AG10803 (cell line): ENCODE data around the gene CACNA1C.

Experiments used
- DNase-seq: peaks from one replicate; pipeline ENCODE4 v3.0.0; 2010; ENCODE audit warnings: low read depth
- H3K4me3 ChIP-seq: 2 replicates; pipeline ENCODE4 v1.5.1; 2011; ENCODE audit warnings: mild to moderate bottlenecking, low read length, control low read depth
- TF ChIP-seq, protein P1 (sequence below): conservative IDR thresholded peaks from 2 replicates; pipeline ENCODE4 v1.5.1; 2011; ENCODE audit warnings: mild to moderate bottlenecking, low read length, control low read depth, inconsistent platforms

The CACNA1C gene

DNA sequence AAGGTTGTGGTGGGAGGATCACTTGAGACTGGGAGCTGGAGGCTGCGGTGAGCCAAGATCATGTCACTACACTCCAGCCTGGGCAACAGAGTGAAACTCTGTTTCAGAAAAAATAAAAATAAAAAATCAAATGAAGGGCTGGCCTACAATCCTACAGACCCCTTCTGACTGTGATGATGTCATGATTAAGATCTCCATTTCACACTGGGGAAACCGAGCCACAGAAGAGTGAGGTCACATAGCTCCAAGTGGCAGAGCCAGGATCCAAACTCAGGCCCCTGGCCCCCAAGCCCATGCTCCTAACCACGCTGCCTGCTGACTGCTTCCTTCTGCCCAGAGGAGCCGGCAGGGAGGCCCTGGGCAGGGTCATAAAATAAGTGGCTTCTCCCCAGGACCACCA is 483.9 kb downstream of the CACNA1C start:
- DNase-seq, result no peak
- TF ChIP-seq, protein P1, sequence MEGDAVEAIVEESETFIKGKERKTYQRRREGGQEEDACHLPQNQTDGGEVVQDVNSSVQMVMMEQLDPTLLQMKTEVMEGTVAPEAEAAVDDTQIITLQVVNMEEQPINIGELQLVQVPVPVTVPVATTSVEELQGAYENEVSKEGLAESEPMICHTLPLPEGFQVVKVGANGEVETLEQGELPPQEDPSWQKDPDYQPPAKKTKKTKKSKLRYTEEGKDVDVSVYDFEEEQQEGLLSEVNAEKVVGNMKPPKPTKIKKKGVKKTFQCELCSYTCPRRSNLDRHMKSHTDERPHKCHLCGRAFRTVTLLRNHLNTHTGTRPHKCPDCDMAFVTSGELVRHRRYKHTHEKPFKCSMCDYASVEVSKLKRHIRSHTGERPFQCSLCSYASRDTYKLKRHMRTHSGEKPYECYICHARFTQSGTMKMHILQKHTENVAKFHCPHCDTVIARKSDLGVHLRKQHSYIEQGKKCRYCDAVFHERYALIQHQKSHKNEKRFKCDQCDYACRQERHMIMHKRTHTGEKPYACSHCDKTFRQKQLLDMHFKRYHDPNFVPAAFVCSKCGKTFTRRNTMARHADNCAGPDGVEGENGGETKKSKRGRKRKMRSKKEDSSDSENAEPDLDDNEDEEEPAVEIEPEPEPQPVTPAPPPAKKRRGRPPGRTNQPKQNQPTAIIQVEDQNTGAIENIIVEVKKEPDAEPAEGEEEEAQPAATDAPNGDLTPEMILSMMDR, result no peak

DNA sequence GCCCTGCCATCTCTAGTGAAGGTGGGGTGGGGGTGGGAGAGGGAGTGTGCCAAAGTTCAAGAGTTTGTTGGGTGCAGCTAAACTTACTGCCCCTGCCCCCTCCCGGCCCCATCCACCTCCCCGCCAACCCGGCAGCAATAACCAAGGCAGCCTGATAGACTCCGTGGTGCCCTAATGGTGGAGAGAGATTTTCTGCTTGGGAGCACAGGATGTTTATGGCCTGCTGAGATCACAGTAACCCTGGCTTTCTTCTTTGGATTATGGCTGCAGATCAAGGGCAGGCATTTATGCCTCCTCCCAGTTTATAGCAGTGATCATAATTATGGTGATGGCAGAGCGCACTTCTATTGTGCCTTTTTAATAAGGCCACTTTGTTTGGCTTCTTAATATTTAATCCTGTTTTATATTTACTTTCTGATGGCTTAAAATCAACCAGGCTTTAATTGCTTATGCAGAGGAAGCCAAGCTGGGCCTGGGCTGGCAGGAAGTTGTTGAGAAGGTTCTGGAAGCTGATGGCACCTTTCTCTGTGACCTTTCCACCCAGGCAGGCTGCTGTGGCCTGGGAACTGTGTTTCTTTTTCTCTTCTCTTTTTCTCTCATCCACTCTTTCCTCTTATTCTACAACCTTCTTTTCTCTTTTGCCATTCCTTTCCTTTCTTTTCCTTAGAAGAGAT is 485.2 kb downstream of the CACNA1C start:
- TF ChIP-seq, protein P1, result no peak
- no peak for DNase-seq
- no peak overlapping the region for H3K4me3 ChIP-seq

More for the DNA sequence above, 483.9 kb downstream of the CACNA1C start:
- no peak overlapping the region for H3K4me3 ChIP-seq

DNA sequence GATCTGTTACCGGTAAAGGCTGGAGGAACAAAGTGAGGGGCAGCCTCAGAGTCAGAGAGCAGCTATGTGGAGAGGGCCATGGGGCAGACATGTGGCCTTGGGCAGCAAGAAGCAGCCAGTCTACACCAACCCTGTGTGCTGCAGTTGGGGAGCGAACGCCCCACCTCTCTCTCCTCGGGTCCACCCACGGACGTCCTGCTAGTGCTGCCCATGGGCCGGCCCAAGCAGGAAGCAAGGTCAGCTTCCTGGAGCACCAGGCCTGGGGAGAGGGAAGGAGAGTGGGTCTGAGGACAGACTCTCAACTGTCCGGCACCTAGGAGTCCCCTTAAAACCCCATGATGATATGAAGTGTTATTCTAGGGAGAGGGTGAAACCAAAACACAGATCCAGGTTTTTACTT is 487.2 kb downstream of the CACNA1C start:
- DNase-seq, result no peak
- no peak overlapping the region for H3K4me3 ChIP-seq
- TF ChIP-seq, protein P1, result no peak

DNA sequence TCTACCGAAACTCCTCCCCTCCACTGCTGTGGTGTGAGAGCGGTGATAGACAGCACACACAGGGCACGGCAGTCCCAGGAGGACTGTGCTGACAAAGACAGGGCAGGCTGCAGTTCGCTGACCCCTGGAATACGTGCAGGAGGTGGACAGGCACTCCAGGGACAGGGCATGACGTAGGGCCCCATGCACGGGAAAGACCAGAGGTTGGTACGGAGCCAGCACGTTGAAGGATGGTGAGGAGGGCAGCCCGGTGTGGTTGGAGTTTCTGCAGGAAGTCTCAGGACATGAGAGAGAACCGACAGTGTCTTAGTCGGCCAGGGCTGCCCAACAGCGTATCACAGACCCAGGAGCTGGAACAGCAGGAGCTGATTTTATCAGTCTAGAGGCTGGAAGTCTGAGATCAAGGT is 487.8 kb downstream of the CACNA1C start:
- no peak for DNase-seq
- TF ChIP-seq, protein P1, result no peak
- no peak overlapping the region for H3K4me3 ChIP-seq

DNA sequence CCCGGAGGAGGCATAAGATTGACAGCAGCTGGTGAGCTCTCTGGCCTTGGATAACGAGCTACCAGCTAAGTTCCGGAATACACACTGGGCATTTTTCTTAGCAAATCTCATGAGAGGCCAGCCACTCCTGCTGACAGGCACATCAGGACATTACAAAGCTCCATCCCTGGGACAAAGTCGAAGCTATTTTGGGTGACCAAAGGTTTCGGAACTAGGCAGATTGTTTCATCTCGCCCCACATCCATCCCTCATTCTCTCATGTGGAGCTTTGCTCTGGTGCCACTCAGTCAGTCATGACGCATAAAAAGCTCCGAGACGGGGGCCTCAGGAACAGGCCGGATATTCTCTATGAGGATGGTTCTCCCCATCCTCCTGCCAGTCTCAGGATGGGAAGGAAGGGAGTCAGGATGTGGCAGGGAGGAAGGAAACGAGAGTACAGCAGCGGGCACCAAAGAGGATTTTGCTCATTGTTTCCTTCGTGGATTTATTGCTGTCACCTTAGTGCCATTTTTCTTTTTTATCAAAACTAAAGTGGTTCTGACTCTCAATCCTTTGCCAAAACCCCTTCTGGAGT is 488.9 kb downstream of the CACNA1C start:
- TF ChIP-seq, protein P1, result no peak
- DNase-seq, result no peak
- no peak overlapping the region for H3K4me3 ChIP-seq

DNA sequence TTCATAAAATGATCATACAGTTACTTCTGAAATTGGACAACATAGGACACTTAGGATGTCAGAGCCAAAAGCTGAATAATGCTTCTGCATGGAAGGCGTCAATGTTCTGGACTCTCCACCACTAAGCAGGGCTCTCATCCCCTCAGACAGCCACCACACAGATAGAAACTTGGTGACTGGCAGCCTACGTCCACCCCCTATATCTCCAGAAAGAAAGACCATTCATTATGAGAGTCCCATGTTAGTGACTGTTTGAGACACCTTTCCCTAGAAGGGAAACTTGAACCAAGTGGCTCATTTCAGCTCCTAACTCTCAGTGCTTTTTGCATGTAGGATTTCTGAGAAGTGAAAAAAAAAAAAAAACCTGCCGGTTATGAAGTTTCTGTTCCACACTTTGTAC is 491.0 kb downstream of the CACNA1C start:
- TF ChIP-seq, protein P1, result no peak
- no peak for DNase-seq
- no peak overlapping the region for H3K4me3 ChIP-seq

DNA sequence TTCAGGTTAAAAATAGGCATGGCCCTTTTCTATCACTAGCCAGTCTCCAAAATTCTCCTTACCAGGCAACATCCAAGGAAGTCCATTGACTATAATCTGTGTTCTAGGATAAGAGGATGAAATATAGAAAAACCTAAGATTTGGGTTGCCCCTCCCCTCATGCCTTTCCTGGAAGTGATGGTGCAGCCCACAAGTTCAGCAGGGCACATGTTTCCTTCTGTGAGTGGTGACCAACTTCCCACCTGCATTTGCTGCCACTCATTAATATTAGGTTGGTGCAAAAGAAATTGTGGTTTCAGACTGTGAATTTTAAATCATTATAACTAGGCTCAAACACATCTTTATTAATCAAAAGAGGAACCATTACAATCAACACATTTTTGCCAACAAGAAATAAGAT is 491.4 kb downstream of the CACNA1C start:
- H3K4me3 ChIP-seq, result no peak overlapping the region
- DNase-seq, result no peak
- TF ChIP-seq, protein P1, result no peak
